Body of pancreas (tissue), 4 donors: ENCODE results near the gene PFN4.

Experiments
- CTCF ChIP-seq, 7 experiments: fragments of 450-650 bp in 4 of 7; fragments of 200-600 bp in 3 of 7; sonication (generic) in 3 of 7; IDR thresholded peaks; one replicate each; pipeline ENCODE4 v1.5.1; 2016 to 2019; ENCODE audit warnings: antibody characterized with exemption in 7 of 7
- POLR2A ChIP-seq, 3 donors: fragments of 450-650 bp; IDR thresholded peaks; one replicate each; pipeline ENCODE4 v1.6.1; 2016; ENCODE audit warnings: antibody characterized with exemption in 3 of 3, mild to moderate bottlenecking in 2 of 3

- TF ChIP-seq CTCF (IDR thresholded peaks at IDR 0.05): no peak
- TF ChIP-seq POLR2A (IDR thresholded peaks at IDR 0.05): no peak
These were observed 2.8 kb upstream of the PFN4 start for GRCh38 chr2:24125956-24126355.
